22Rv1 (cell line): Measurements from ENCODE around the gene PDZD4.

Source experiments
- H3K27ac ChIP-seq: fragments of 450-650 bp; 2 replicates; pipeline ENCODE4 v1.5.1; 2017
- CTCF ChIP-seq: fragments of 450-650 bp; IDR thresholded peaks from 2 replicates; pipeline ENCODE4 v1.5.1; 2017; ENCODE audit warnings: mild to moderate bottlenecking
- ZFX ChIP-seq: fragments of 450-650 bp; IDR thresholded peaks from 2 replicates; pipeline ENCODE4 v1.6.1; 2017; ENCODE audit warnings: antibody characterized with exemption, borderline replicate concordance

Gene PDZD4

GRCh38 chrX:153853180-153853901 is 23.0 kb upstream of the PDZD4 start:
- no peak overlapping the region for H3K27ac ChIP-seq
- no peak for TF ChIP-seq ZFX
- no peak for TF ChIP-seq CTCF

GRCh38 chrX:153851981-153852380 is 21.6 kb upstream of the PDZD4 start:
- H3K27ac ChIP-seq, result no peak overlapping the region
- TF ChIP-seq ZFX, result no peak
- no peak for TF ChIP-seq CTCF

GRCh38 chrX:153848325-153848724 is 18.0 kb upstream of the PDZD4 start:
- TF ChIP-seq ZFX, result no peak
- no peak for TF ChIP-seq CTCF
- no peak overlapping the region for H3K27ac ChIP-seq

GRCh38 chrX:153845842-153846241 is 15.5 kb upstream of the PDZD4 start:
- no peak overlapping the region for H3K27ac ChIP-seq
- no peak for TF ChIP-seq CTCF
- TF ChIP-seq ZFX, result no peak

- H3K27ac ChIP-seq, result no peak overlapping the region
- no peak for TF ChIP-seq CTCF
Measured at GRCh38 chrX:153845195-153845594, 14.9 kb upstream of the PDZD4 start.

- H3K27ac ChIP-seq, result no peak overlapping the region
Measured at GRCh38 chrX:153844509-153845082, 14.3 kb upstream of the PDZD4 start.

More at GRCh38 chrX:153844509-153845082, 14.3 kb upstream of the PDZD4 start:
- no peak for TF ChIP-seq CTCF
- TF ChIP-seq ZFX, result no peak
